T-helper 2 cell (primary cell): ENCODE results near the gene SYTL3.
A peak's percentile ranks its signal among the peaks of the same experiment; 100 is the strongest.
"Not testable (repeated sequence)": the region's sequence is repeated elsewhere in the genome, so short reads cannot be mapped to it uniquely, and the experiment has no call there.

ENCODE experiments used
- DNase-seq, 5 experiments: peaks; one replicate each; pipeline versions ENCODE4 v3.0.0 to v3.0.0-alpha.2; 2012 to 2022
- total RNA-seq, 2 donors: gene quantifications; one replicate each; lab custom pipeline; 2026; lab: John Stamatoyannopoulos, UW

SYTL3 gene, protein sequence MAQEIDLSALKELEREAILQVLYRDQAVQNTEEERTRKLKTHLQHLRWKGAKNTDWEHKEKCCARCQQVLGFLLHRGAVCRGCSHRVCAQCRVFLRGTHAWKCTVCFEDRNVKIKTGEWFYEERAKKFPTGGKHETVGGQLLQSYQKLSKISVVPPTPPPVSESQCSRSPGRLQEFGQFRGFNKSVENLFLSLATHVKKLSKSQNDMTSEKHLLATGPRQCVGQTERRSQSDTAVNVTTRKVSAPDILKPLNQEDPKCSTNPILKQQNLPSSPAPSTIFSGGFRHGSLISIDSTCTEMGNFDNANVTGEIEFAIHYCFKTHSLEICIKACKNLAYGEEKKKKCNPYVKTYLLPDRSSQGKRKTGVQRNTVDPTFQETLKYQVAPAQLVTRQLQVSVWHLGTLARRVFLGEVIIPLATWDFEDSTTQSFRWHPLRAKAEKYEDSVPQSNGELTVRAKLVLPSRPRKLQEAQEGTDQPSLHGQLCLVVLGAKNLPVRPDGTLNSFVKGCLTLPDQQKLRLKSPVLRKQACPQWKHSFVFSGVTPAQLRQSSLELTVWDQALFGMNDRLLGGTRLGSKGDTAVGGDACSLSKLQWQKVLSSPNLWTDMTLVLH
- 35.4 to 80.7 reads per million in 2 donors for total RNA-seq

DNA sequence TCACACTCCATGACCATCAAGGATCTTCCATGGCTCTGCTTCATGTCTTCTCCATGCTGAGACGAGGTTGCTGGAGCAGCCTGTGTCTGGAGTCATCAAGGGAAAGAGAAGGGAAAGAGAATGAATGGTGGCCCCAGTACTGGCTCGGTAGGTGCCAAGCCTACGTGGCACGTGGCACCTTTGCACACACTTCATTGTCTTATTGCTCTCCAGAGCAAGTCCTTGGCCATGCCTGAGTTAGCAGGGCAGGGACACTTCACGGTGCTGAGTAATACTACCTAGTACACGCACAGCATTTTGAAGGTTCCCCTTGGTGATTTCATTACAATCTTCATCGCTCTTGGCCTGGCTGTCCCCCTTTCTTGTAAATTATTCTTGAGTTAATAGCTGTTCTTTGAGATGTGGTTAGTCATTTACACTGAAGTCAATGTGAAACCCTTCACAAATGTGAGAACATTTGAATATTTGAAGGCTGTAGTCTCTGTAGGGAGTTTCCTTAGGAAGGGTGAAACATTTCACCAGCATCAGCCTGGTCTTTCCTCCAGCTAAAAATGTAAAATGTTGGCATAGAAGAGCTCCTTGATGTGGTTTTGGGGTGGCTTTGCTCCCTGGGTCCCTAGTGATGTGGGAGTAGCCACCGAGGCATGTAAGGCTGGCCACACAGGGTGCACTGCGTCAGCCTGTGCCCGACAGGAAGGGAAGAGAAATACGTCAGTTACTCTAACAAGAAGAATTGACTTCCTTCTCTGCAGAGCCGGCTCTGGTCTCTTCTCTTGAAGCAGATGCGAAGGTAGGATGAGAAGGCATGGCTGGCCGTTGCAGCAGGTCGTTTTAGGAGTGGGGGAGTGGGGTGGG lies at the start of gene SYTL3:
SYTL3 (plus strand) TSS at position 766 of the 855 bp plus-strand sequence. CDS start 13,215 bp downstream, outside the sequence.
- DNase-seq = peak; percentile 47 to 95 (median 78)

DNA sequence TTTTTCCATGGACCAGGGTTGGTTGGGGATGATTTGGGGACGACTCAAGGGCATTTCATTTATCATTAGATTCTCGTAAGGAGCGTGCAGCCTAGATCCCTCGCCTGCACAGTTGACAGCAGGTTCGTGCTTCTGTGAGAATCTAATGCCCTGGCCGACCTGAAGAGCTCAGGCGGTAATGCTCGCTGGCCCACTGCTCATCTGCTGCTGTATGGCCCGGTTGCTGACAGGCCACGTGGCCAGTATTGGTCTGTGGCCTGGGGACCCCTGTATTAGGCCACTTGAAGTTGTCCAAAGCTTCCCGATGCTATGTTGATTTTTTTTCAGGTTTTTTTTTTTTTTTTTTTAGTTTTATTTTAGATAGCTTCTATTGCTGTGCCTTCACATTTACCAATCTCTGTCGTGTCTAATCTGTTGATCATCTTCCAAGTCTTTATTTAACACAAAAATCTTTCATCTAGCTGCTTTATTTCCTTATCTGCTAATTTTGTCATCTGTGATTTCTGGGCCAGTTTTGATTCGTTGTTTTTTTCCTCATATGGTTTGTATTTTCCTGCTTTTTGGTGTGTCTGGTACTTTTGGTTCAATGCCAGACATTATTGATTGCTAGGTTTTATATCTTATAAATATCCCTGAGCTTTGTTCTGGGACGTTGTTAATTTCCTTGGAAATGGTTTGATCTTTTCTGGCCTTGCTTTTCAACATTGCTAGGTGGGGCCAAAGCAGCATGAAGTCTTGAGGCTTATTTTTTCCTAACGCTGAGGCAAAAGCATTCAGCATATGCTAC lies 46.4 kb upstream of the SYTL3 start:
- no peak for DNase-seq

DNA sequence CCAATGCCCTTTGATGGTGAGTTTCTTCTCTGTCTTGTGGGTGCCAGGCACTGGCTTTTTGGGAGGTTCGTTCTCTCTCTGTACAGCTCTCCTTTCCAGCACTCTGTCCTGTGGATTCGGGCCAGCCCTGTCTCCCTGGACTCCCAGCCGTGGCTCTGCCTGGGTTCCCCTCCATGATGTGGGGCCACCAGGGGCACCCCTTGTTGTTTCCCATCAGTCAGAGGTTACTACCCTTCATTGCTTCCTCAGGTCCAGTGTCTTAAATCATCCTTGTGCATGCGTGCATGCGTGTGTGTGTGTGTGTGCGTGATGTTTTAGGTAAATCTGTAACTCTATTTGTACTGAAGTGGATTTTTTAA lies 45.8 kb upstream of the SYTL3 start:
- DNase-seq = no peak

DNA sequence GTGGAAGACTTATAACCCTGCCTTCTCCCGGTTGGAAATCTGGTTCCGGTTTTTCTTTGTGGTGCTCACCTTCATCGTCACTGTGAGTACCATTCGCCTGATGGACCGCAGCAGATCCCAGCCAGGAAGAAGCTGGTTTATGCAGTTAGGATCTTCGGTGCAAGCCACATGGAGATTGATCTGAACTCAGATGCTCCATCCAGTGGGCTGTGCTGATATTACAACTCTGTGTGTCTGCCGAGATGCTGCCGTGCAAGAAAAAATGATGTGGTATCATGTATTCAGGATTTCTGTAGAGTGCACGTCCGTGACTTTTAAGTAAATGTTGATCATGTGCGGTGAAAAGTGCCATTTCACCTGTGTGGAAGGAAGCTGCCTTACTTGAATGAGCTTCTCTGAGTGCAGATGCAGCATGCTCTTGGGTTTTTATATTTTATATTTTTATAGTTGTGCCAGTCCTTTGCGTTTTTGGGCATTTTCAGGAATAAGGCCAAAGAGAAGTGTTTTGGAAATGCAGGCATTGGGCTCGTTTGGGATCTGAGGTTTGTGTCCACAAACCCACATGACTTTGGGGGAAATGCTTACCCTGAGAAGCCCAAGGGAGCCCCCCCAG lies 44.5 kb upstream of the SYTL3 start:
- DNase-seq = peak in 3 of 5 experiments; percentile 4 to 66 (median 29)

DNA sequence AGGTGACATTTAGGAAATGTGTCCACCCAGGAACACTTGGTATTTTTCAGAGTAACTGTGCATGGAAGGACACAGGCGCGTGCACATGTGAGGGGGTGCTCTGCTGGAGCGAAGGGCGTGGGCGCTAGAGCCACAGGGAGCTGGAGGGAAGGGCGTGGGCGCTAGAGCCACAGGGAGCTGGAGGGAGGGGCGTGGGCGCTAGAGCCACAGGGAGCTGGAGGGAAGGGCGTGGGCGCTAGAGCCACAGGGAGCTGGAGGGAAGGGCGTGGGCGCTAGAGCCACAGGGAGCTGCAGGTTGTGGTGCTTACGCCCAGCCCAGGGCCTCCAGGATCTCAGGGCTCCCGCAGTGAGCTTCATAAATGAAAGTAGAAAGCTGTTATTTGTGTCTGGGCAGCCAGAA lies 43.8 kb upstream of the SYTL3 start:
- DNase-seq = not testable (repeated sequence)

DNA sequence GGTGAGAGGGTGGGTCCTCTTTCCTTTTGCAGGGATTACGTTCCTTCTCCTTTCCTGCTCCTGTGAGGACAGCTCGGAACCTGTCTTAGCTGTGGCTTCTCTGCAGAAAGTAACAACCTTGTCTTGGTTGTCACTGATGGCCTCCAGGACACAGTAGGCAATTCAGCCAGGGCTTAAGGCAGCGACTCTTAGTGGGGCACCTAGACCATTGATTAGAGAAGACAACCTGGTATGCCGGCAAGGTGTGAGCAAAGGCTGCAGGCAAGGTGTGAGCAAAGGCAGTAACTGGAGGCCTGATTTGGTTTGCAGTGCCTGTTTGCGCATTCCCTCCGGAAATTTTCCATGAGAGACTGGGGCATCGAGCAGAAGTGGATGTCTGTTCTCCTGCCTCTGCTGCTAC lies 42.9 kb upstream of the SYTL3 start:
- no peak for DNase-seq

DNA sequence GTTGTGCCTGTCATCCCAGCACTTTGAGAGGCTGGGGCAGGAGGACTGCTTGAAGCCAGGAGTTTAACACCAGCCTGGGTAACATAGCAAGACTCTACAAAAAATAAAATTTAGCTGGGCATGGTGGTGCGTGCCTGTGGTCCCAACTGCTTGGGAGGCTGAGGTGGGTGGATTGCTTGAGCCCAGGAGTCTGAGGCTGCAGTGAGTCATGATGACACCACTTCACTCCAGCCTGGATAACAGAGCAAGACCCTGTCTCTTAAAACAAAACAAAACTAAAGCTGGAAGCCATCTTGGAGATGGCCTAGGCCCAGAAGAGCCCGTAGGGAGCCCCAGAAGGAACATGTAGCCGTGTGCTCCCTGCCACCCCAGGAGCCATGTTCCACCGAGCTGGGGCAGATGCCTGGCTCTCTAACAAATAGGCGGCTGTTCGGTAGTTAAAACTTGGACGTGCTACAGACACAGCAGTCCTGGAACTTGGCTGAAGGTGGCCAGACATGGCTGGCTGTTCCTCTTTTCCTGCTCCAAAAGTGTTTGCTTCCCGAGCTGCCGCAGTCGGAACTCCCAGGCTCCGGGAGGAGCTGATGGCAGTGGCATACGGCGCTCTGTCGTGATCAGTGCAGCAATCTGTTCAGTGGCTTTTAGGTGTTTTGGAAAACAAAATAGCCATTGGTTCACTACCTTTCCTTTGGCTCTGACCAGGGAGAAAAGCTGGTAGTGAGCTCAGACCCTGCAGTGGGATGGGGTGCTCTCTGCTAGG lies 42.3 kb upstream of the SYTL3 start:
- DNase-seq = no peak

DNA sequence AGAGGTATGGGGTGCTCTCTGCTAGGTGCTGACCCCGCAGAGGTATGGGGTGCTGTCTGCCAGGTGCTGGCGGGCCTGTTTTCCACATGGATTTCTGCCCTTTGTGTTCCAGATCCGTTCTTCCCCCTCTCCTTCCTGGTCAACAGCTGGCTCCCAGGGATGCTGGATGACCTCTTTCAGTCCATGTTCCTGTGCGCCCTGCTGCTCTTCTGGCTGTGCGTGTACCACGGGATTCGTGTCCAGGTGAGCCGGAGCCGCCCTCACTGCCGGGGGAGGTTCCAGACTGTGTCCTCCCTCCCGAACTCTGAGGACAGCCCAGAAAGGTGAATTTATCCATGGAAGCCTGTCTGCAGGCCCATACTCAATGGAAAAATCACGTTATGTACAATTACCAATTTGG lies 41.6 kb upstream of the SYTL3 start:
- DNase-seq = no peak

DNA sequence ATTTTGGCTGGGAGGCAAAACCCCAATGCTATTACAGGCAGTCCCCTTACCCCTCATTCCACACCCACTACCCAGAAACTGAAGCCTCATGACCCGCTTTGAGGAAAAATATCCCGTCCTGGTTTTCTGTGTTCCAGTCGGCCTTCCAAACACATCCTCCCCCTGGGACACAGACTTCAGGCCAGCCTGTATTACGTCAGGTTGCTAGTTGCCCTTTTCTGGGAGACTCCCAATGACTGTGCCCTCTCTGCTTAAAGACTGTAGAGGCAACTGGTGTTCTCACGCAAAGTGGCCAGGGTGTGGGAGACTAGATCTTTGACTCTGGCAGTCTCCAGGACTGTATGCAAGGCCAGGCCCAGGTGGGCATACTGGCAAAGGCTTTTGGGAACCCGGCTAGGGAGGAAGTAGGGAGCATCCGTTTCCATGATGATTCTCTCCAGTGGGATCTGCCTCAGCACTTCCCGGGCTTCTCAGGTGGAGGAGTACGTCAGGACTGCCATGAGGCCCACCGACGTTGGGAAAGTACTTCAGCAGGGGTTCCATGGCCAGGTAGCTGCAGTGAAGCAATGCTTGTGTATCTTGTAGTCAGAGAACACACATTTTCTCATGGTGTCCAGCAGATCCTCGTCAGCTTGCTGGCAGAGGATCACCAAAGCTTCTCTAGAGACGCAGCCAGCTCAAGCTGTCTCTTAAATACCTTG lies 40.2 kb upstream of the SYTL3 start:
- no peak for DNase-seq

DNA sequence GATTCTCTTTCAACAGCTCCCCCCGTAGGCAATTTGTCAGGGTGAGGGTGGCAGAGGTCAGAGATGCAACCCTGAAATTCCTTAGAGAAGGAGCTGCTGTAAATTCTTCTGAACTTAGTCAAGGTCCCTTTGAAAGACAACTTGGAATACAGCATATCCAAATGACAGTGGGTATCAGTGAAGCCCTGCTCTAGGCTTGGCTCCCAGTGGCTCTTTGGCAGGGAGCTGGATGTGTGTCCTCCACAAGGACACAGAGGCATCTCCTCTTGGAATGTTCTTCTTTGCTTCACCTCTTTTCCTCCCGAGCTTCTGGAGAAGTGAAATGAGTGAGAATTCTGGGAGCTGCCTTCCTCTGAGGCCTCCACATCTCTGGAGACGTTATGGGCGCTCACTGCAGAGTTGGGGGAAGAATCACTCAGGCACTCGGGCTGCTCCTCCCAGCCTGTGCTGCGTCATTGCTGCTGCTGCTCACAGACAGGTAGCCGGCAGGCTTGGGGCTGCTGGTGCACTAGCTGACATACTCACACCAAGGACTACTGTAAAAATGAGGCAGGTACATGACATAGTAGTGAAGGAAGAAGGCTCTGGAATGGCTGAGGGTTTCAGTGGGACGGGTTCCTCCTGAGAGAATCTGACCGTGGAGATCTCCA lies 39.4 kb upstream of the SYTL3 start:
- no peak for DNase-seq

DNA sequence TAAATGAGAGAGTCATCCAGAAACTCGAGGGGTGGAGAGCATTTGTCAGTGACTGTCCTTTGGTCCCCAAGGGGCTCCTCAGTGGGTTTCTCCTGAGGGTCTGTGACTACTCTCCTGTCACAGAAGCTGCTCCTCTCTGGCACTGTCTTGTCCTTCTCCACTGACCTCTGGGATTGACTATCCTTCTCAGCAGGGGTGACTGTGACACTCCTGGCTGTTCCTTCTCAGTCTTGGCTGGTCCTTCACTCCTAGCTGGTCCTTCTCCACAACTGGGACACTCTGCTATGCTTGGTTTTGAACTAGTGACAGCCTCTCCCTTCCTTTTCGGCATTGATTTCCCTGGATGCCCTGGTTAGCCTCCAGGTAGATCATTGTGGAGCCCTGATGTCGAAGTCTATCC lies 38.8 kb upstream of the SYTL3 start:
- DNase-seq = no peak

DNA sequence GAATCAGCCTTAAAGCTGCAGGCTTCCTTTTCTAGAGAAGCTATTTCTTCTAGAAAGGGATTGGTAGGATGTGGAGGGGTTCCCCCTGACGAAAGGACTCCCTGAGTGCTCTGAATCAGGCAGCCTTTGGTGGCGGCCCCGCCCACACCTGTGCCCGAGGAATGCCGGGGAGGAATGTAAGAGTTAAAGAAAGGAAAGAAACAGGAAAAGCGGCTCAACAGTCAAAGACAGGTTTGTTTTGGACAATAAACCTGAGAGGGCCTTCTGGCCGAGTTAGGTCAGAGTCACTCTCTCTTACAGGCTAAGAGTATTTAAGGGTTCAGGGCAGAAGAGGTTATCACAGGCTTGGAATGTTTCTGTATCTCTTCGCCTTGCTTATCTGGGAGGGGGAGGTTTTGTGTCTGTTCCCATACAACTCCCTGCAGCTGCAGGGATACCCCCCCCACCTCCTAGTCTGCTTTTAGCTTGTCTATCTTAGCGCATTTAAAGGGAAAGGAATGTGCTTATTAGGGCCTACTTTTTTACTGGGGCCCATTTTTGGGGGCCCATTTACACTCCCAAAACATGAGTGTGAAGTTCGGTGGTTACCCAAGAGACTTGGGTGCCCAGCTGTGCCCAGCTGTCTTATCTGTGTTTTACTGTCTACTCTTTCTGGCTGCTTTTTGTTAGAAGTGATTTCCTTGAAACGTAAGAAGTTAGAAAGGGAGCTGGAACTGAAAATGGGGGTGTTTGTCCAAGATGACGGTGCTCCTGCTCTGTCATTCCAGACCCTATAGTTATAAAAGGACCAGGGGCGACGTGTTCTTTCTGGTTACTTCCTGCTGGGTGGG lies 38.1 kb upstream of the SYTL3 start:
- DNase-seq = no peak

DNA sequence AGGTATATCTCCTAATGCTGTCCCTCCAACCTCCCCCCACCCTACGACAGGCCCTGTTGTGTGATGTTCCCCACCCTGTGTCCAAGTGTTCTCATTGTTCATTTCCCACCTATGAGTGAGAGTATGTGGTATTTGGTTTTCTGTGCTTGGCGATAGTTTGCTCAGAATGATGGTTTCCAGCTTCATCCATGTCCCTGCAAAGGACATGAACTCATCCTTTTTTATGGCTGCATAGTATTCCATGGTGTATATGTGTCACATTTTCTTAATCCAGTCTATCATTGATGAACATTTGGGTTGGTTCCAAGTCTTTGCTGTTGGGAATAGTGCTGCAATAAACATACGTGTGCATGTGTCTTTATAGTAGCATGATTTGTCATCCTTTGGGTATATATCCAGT lies 35.2 kb upstream of the SYTL3 start:
- not testable (repeated sequence) for DNase-seq

DNA sequence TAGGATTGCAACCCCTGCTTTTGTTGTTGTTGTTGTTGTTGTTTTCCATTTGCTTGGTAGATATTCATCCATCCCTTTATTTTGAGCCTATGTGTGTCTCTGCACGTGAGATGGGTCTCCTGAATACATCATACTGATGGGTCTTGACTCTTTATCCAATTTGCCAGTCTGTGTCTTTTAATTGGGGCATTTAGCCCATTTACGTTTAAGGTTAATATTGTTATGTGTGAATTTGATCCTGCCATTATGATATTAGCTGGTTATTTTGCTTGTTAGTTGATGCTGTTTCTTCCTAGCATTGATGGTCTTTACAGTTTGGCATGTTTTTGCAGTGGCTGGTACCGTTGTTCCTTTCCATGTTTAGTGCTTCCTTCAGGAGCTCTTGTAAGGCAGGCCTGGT lies 31.6 kb upstream of the SYTL3 start:
- not testable (repeated sequence) for DNase-seq

DNA sequence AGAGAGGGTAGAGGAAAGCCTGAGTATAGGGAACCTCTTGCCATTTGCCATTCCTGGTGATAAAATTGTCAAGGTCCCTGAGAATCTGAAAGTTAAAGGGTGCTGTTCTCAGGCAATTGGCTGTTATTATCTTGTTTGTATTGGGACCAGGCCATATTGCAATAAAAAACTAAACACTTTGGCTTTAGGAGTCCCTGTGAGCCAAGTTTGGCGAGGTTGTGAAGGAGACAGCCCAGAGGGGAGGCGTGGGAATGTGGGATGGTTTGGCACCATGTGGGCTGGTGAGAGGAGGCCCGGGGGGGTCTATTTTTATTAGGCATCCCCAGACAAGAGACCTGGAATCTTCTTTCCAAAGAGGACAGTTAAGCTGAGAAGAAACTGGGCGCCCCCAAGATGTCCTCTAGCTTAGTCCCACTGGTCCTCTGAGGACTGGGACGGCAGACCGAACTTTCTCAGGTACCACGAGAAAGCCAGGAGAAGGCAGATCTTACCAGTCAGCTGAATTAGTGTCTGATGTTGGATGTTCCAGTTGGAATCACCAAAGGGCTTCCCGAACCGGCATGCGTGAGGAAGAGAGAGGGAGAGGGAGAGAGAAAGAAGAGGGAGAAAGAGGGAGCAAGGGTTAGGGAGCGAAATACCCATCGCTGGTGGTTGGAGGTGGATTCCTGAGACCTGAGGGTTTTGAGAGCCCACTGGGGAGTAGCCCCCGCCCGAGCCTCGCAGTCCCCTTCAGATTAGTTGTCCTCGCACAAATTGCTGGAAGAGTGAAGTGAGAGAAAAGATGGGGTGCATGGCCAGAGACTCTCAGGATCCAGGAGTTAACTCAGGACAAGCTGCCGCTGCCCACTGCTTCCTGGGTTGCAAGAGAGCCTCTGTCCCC lies 29.7 kb upstream of the SYTL3 start:
- no peak for DNase-seq

DNA sequence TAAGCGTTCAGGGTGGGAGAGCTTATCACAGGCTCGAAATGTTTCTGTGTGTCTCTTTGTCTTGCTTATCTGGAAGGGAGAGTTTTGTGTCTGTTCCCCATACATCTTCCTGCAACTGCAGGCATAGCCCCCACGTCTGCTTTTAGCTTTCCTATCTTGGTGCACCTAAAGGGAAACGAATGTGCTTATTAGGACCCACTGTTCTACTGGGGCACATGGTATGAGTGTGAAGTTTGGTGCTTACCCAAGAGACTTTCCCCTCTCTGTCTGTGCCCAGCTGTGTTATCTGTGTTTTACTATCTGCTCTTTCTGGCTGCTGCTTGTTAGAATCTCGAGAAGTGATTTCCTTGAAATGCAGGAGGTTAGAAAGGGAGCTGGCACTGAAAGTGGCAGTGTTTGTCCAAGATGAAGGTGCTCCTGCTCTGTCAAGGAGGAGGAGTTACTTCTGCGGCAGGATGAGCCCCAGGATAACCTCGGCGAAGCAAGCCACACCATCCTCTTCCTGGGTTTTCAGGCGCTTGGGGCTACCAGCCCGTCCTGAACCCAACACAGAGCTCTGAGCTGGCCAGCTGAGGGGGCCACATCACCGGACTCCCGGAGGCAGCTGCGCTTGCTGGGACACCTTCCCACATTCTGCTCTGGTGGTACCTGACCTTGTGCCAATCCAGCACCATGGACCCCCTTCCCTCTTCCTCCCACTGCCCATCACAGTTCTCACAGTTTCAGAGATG lies 28.7 kb upstream of the SYTL3 start:
- no peak for DNase-seq
